DLD1 (cell line): ENCODE data around the gene PAH.

Experiments used
- in situ Hi-C: cut with HindIII; loops from 2 replicates; pipeline ENCODE4 v1.10.0; 2017; ENCODE audit warnings: low sequenced_read_pairs

PAH gene

DNA sequence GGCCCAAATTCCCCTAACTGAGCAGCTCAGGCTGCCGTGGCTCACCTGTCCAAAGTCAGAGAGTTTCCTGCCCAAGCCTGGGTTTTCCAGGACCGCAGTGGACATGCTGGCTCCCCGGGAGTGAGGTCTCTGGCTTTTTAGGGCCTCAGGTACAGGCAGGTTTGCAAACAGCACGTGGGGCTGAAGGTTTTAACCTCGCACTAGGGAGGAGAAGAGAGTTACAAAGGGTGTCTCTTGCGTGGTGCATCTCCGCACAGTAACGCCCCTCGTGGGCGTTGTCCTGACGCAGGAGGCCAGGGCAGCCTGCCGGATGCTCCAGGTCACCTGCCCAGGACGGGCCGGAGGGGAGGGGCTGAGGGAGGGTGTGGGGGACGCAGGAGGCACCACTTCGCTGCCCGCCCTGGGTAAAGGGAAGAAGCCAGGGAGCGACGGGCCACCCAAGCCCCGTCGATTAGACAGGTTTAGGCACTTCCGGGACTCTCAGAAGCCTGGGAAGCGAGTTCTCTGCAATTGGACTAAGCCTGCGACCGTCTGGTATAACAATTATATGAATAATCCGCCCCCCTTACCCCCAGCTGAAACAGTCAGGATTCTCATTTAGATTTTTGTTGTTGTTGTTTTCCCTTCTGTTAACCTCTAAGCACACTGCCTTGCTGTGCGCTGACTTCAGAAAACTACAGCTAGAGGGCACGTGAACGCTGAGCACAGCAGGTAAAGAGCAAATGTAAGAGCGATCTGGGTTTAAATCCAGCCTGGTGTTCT is at the start of gene PAH:
TSS of gene PAH (minus strand) at position 219 of the 762 bp plus-strand sequence. CDS start at position 105, 114 bp downstream.
- in situ Hi-C loops = no loop called here

DNA sequence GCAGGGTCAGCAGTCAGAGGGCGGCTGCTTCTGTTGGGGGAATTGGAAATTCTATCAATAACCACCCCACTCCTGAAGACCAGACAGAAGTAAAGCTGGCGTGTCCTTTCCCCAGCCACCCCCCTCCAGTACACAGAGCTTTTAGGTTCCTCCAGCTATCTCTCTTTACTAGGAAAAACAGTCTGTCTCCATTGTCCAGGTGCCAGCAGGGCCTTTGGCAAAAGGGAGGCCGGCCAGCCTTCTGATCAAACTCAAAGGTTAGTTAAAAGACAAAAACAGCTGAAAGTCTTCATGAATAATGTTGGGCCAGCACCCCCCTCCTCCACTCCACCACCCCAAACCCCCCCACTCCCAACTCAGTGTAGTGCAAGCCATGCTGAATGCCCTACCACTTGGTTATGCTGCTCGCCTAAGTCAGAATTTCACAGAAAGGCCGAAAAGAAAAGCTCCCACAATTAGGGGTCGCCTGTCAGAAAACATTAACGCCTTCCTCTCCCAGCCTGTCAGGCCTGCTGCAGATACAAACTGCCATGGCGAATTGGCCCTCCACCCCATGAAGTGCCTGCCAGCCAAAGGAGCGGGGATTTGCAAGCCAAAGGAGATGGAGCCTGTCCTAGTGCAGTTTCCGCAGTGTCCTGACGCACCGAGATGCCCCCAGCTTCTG is 49.3 kb upstream of the PAH start:
- in situ Hi-C loops = loop anchor here (10.0 kb wide), 1 partner anchor 588 kb away; no protein-coding TSS in a partner anchor

DNA sequence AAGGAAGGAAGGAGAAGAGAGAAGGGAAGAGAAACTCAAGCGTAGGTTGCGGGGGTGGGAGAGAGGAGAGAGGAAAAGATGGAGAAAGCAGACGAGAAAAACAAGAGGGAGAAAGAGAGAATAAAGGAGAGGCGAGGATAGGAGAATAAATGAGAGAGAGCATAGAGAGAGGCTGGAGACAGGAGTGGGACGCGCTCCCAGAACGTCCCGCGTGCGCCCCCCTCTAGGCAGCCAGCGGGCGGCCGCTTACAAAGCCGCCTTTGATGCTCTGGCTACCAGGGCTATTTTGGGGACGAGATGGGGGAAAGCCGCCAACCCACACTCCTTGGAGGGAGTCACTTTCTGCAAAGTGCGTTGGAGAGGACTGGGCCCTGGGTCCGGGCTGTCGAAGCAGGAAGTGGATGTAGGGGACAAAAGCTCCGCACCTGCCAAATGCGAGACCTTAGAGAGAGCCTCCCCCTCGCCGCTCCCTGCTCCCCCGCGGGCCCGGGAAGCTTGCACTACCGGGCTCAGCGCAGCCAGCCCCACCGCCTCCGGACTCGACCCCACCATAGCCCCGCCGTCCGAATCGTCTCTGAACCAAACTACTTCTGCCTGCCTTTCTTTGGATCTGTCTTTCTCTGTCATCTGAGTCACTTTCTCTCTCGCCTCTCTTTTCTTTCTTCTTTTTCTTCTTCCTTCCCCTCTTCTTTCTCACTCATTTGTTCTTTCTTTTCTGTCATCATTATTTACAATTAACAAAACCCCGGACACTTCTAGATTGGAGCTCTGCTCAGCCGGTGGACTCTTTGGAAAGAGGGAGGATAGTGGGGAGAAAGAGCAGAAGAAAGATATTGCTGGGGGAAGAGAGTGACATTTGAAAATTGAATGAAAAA is 48.5 kb upstream of the PAH start:
- in situ Hi-C loops = loop anchor here (10.0 kb wide), 1 partner anchor 589 kb away; no protein-coding TSS in a partner anchor

DNA sequence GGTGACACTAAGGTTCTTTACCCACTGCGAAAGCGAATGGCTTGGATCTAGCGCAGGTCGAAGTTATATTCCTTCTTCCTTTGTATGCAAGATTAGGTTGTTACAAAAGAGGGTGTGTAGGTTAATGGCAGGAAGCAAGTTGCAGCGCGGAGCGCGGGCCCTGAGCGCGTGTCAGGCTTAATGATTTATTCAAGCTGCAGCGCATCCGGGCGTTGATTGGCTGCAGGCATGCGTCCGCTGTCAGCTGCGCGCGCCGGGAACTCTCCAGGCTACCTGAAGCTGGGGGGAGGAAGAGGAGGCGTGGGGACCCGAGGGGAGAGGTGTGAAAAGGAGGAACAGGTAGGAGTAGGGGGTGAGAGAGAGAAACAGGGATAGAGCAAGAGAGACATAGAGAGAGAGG is 47.8 kb upstream of the PAH start:
- in situ Hi-C loops = loop anchor here (10.0 kb wide), 1 partner anchor 590 kb away; no protein-coding TSS in a partner anchor

DNA sequence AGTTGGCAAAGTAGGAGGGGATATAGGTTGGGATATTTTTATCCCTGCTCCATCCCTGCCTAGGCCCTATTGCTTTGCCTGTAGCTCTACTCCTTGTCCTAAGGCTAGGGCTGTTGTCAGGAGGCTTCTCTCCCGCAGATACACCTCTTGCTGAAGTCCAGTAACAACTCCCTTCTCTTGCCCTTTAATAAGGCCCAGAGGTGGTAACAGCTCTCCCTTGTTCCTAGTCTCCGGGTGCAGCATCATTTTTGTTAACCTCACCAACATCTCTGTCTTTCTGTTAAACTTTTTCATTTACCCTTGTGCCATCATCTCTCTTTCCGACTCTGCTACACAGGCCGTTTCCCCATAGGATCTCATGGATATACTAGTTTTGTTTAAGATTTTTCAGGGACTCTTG is 46.8 kb upstream of the PAH start:
- in situ Hi-C loops = loop anchor here (10.0 kb wide), 1 partner anchor 591 kb away; no protein-coding TSS in a partner anchor

DNA sequence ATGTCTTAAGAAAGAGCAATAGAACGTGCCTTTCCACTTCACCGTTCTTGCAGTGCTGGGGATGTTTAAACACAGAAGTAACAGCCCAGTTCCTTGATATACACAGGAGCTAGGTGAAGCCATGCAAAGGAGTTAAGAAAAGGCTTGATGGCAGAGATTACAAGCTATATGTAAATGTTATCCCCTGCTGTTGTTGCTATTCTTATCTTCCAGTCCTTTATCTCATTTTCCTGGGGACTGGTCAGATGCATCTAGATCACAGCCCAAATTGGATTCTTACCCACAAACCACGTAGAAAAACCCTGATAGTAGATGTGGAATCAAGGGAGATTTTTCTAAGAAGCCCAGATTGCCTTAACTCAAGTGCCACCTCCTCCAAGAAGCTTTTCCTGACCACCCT is 45.9 kb upstream of the PAH start:
- in situ Hi-C loops = loop anchor here (10.0 kb wide), 1 partner anchor 592 kb away; no protein-coding TSS in a partner anchor

DNA sequence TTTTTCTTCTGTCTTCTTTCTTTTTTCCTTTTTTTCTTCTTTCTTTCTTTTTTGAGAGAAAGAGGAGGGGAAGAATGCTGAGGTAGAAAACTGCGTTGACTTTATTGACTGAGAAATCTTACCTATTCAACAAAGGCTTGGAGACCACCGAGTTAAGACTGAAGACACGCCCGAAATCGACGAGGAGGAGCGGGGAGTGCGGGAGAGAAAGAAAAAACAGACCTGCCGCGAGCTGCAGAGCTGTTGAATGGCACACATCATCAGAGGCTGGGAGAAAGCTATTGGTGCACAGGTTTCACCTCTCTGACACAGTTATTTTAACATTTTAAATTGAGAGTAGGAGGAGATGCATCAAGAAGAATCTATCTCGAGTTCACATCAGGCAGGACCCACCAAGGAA is 45.5 kb upstream of the PAH start:
- in situ Hi-C loops = loop anchor here (10.0 kb wide), 1 partner anchor 592 kb away; no protein-coding TSS in a partner anchor

DNA sequence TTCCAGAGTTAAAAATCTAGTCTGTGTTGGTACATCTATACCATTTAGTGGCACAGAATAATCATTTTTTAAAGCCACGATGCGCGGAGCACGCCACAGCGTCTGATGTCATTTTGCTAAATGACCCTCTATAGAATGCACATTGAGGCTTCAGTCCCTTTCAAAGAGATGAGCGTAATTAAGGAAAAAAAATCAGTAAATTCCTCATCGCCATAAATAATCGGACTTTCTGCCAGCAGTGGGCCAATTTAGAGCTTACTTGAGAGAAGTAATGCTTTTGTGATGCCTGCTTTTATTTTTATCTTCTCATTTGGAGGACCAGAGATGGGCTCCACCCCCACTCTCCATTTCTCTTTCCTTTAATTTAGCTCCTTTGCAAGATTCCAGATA is 44.4 kb upstream of the PAH start:
- in situ Hi-C loops = loop anchor here (10.0 kb wide), 1 partner anchor 593 kb away; no protein-coding TSS in a partner anchor

DNA sequence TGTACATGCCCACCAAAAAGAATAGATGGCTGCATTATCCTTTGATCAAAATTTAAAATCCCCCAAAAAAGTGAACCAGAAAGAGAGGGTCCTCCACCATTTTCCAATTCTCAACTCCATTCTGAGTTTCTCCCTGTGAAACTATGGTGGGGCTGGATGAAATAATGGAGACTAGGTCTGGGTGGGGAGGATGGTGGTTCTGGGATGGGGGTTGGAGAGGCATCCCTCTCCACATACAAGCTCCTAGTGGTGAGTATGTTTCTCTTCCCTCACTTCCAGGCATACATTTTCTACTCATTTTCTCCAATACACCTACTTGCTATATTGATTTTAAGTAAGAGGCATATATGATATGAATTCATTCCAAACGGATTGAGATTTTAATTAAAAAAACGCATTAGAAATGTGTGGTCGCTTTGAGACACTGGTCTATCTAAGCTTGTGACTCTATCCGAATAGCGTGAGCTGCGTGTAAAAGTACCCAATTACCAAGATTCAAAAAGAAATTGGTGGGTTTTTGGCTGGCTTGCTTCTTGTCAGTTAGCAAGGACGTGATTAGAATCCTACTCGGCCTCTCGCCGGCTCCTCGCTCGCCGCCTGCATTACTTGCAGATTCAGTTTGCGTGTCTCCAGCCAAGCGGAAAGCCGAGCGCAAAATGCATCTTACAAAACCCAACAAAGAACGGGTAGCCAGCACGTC is 43.9 kb upstream of the PAH start:
- in situ Hi-C loops = loop anchor here (10.0 kb wide), 1 partner anchor 594 kb away; no protein-coding TSS in a partner anchor

DNA sequence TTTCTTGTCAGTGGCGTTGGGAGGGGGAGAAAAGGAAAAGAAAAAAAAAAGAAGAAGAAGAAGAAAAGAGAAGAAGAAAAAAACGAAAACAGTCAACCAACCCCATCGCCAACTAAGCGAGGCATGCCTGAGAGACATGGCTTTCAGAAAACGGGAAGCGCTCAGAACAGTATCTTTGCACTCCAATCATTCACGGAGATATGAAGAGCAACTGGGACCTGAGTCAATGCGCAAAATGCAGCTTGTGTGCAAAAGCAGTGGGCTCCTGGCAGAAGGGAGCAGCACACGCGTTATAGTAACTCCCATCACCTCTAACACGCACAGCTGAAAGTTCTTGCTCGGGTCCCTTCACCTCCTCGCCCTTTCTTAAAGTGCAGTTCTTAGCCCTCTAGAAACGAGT is 42.3 kb upstream of the PAH start:
- in situ Hi-C loops = no loop called here

DNA sequence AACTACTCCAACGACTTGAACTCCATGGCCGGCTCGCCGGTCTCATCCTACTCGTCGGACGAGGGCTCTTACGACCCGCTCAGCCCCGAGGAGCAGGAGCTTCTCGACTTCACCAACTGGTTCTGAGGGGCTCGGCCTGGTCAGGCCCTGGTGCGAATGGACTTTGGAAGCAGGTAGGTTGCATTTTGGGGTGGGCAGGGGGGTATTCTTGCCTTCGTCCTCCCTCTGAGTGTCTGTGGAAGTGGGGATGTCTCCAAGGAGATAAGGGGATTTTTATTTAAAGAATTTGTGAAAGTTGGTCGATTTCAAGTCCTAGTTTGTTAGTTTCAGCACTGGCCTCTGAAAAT is 41.8 kb upstream of the PAH start:
- in situ Hi-C loops = no loop called here

DNA sequence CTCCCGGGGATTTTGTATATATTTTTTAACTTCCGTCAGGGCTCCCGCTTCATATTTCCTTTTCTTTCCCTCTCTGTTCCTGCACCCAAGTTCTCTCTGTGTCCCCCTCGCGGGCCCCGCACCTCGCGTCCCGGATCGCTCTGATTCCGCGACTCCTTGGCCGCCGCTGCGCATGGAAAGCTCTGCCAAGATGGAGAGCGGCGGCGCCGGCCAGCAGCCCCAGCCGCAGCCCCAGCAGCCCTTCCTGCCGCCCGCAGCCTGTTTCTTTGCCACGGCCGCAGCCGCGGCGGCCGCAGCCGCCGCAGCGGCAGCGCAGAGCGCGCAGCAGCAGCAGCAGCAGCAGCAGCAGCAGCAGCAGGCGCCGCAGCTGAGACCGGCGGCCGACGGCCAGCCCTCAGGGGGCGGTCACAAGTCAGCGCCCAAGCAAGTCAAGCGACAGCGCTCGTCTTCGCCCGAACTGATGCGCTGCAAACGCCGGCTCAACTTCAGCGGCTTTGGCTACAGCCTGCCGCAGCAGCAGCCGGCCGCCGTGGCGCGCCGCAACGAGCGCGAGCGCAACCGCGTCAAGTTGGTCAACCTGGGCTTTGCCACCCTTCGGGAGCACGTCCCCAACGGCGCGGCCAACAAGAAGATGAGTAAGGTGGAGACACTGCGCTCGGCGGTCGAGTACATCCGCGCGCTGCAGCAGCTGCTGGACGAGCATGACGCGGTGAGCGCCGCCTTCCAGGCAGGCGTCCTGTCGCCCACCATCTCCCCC is 41.2 kb upstream of the PAH start:
- in situ Hi-C loops = no loop called here

DNA sequence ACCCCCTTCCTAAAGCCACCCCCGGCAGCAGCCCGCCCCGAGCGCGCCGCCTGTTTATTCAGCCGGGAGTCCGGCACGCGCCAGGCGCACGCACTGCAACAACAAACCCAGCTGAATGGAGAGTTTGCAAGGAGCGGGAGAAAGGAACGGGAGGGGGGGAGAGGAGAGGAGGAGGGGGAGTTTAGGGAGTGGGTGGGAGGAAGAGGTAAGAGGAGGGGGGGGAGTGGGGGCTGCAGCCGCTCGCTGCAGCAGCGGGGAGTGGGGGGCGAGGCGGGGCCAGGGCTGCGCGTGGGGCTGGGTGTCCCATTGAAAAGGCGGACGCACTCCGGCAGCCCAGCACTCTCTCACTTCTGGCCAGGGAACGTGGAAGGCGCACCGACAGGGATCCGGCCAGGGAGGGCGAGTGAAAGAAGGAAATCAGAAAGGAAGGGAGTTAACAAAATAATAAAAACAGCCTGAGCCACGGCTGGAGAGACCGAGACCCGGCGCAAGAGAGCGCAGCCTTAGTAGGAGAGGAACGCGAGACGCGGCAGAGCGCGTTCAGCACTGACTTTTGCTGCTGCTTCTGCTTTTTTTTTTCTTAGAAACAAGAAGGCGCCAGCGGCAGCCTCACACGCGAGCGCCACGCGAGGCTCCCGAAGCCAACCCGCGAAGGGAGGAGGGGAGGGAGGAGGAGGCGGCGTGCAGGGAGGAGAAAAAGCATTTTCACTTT is 40.5 kb upstream of the PAH start, which contains the start of gene ASCL1:
TSS of gene ASCL1 (plus strand) at position 336 of the 712 bp plus-strand sequence. CDS start 571 bp downstream, outside the sequence.
- in situ Hi-C loops = no loop called here

DNA sequence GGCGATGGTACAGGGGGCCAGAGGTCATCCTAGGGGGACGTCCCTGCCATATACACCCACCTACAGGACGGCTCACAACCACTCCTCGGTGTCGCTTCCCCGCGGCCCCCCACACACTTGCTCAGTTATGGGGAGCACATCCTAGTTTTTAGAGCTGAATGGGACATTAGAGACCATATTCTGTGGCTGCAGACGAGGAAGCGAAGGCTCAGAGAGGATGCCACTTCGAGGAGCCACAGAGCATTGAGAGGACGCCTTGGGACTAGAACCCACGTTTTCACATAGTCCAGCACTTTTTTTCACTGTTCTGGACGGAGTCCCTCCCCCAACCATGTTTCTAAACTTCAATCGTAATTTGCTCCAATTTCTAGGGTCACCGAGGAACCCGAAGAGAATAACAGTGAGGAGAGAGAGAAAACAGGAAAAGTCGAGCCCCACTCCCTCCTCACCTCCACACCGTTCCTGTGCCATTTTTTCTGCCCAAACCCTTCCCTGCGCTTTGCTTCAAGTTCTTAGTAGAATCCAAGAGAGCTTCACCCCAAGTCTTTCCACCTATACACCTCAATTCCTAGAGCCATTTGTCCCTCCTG is 39.8 kb upstream of the PAH start:
- in situ Hi-C loops = no loop called here

DNA sequence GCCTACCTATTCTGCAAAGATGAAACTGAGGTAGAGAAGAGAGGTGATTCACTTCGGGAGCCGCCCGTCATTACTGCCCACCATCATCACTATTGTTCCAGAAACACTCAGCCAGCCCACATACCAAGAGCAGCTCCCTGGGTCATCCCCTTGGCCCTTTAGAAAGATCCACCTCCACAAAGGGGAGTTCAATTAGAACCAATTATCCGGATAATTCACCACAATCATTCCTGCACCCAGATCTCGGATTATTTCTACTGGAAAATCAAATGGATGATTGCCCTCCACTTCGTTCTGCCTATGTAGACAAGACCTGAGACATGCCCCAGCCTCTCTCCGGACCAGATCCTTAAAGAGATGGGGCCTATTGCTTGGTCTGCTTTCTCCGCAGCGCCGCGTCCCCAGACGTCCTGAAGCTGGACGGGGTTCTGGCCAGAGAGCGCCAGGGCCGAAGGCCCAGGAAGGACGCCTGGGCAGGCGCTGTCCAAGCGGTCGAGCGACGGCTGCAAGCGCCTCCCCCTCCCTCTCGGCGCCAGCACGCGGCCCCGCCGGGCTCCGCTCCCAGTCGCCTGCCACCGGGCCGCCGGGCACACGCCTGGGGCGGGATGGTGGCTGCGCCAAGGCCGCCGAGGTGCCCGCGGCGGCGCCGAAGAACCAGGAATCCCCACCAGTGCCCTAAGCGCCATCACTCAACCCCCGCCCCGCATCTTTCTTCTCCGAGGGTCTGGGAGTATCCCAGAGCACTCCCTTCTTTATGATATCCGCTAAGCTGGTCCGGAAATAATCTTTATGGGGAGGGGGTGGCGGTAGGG is 39.1 kb upstream of the PAH start:
- in situ Hi-C loops = no loop called here

DNA sequence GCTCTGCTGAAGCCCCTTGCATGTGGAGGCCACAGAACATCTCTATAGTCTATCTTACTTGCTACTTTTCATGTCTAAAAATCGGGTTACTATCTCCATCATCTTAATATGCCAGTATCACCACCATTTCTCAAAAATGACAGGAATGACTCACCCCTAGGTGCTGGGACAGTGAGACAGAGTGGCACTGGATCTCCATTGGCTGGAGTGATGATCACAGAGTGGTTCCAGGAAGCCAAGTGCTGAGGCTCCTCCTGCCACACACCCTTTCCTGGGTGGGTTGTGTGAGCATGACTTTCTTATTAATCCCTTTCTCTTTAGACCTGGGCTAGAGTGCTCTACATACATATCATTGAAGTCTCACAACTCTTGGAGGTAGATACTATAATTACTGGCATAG is 37.1 kb upstream of the PAH start:
- in situ Hi-C loops = no loop called here

DNA sequence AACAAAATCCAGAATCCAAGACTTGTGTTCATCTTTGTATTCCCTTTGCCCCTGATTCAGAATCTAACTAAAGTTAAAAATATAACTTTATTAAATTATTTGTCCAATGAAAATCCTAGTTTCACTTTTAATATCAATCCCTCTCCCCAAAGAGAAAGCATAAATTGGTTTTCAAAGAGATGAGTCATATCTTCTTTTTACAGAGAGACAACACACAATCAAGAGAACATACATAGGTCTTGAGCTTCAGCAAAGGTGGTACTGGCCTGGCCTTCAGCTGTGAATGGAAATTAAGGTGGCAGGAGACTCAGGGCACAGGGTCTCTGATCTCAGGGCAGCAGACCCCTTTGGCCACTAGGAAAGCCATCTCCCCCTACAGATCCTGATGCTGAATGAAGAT is 36.2 kb upstream of the PAH start:
- in situ Hi-C loops = no loop called here

DNA sequence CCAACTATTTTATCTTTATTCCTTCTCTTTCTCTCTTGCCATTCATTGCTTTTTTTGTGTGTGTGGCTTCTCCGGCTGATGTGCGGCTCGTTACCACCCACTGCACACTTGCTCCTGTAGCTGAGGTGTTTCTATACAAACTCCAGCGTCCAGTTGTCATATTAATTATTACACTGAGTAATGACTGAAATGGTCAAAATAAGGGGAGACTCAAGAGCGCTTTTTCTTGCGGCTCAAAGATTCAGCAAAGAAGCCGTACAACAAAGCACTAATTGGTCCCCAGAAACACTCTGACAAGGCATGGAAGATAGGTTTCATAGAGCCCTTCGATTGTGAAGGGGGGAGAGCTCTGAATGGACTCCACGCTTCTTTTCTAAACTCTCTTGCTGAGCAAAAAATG is 34.8 kb upstream of the PAH start:
- in situ Hi-C loops = no loop called here
